Measurements from ENCODE around the gene CSTPP1. TPM values are rescaled to one million over a fixed set of nuclear protein-coding genes. Genes with fewer than 3 reads are reported as not detected.

CSTPP1 gene
- total RNA-seq, 2 donors from 2014 or later: 12.2 to 13.8 TPM

DNA sequence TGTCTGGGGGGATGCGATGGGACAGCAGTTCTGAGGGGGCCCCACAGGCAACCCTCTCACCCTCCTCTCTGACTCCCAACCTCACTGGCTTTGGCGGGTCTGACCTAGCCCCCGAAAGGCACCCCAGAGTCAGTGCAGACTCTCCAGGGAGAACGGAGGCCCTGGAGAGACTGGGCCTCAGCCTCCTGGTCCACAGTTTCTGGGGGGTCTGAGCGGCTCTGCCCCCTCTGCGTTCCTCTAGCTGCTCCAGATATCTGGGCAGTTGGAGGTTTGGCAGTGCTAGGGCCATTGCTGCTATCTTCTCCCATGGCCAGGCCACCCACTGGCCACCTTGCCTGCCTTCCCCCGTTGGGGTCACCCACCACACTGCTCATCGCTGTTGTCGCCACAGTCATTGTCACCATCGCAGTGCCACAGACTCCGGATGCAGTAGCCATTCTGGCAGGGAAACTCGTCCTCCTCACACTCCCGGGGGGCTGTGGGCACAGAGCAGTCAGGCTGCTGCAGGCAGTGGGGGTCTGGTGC, 37.0 kb upstream of the CSTPP1 start:
- no peak overlapping the region for H3K4me3 Mint-ChIP-seq
- no peaks in the 10 kb centered on the region for H3K36me3 Mint-ChIP-seq (ENCODE audit: low read depth)
- peaks cover 3% of the 10 kb centered on the region for H3K4me1 Mint-ChIP-seq
- H3K27ac Mint-ChIP-seq: no peak overlapping the region
- DNase-seq (no peak), ATAC-seq (no peak)
- no peaks in the 10 kb centered on the region for H3K9me3 ChIP-seq (ENCODE audit: control insufficient read depth, low read length, poor library complexity, severe bottlenecking)
- no peaks in the 10 kb centered on the region for H3K27me3 Mint-ChIP-seq

- Mint-ChIP-seq H3K27ac (no peak overlapping the region), H3K36me3 (ENCODE audit: low read depth) (no peaks in the 10 kb centered on the region), H3K4me3 (no peak overlapping the region), H3K27me3 (no peaks in the 10 kb centered on the region), H3K4me1 (peaks cover 3% of the 10 kb centered on the region)
- no peak for ATAC-seq
- H3K9me3 ChIP-seq (ENCODE audit: control insufficient read depth, low read length, poor library complexity, severe bottlenecking): no peaks in the 10 kb centered on the region
- no peak for DNase-seq
Measured at GRCh38 chr11:46900091-46900746, 36.3 kb upstream of the CSTPP1 start.

DNA sequence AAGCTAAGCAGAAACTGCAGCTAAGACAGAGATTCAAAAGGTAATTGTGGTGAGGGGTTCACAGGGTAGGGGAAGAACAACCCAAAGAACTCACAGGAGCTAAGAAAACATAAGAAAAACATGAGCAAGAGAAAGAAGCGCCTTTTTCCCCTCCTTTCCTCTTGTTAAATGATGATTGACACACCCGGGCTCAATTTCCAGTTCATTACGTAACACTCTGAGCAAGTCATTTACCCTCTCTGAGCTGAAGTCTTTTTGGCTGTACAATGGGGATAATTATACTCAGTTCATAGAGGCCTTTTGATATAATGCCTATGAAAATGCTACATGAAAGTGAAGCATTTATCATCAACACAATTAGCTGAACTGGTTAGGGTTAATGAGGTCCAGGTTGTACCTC, 35.4 kb upstream of the CSTPP1 start:
- peaks cover 3% of the 10 kb centered on the region for H3K4me1 Mint-ChIP-seq
- H3K4me3 Mint-ChIP-seq: no peak overlapping the region
- H3K27me3 Mint-ChIP-seq: no peaks in the 10 kb centered on the region
- DNase-seq: no peak
- no peak for ATAC-seq
- H3K36me3 Mint-ChIP-seq (ENCODE audit: low read depth): no peaks in the 10 kb centered on the region
- no peak overlapping the region for H3K27ac Mint-ChIP-seq
- no peaks in the 10 kb centered on the region for H3K9me3 ChIP-seq (ENCODE audit: control insufficient read depth, low read length, poor library complexity, severe bottlenecking)

DNA sequence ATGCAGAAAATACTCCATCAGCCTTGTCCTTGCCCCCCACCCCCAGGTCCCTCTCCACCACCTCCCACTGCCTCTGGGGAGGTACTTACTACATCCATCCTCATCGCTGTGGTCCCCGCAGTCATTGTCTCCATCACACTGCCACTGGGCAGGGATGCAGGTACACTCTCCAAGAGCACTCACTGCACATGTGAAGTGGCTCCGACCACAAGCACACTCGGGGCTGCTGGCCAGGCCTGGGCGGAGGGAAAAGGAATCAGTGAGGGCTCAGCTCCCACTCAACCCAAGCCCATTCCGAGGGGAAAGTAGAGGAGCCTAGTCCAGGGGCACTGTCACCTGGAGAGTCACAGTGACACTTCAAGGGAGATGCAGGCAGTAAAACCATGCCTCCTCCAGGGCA, 33.9 kb upstream of the CSTPP1 start:
- H3K4me3 Mint-ChIP-seq: no peak overlapping the region
- peaks cover 7% of the 10 kb centered on the region for H3K27me3 Mint-ChIP-seq
- no peak for DNase-seq
- H3K27ac Mint-ChIP-seq: no peak overlapping the region
- H3K9me3 ChIP-seq (ENCODE audit: control insufficient read depth, low read length, poor library complexity, severe bottlenecking): no peaks in the 10 kb centered on the region
- no peaks in the 10 kb centered on the region for H3K36me3 Mint-ChIP-seq (ENCODE audit: low read depth)
- H3K4me1 Mint-ChIP-seq: peaks cover 6% of the 10 kb centered on the region
- ATAC-seq: no peak

DNA sequence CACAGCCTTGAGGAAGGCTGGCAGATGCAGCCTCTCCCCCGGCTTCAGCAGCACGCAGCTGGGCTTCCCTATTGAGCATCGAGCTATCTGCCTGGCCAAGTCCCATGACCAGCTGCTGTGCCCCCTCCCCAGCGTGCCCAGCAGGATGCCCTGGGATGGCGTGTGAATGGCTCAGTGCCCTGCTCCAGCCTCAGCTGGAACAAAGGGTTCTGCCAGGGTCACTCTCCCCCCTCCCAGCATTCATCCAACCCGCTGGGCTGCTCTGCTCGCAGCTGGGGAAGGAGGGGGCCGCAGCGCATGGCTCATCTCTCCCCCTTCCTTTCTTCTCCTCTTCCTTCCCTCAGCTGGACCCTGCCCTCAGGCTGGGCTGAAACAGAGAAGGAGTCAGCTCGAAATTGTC, 32.7 kb upstream of the CSTPP1 start:
- no peak for ATAC-seq
- no peak for DNase-seq
- Mint-ChIP-seq H3K36me3 (ENCODE audit: low read depth) (no peaks in the 10 kb centered on the region), H3K27ac (no peak overlapping the region), H3K4me3 (no peak overlapping the region), H3K27me3 (peaks cover 8% of the 10 kb centered on the region), H3K4me1 (peaks cover 6% of the 10 kb centered on the region)
- no peaks in the 10 kb centered on the region for H3K9me3 ChIP-seq (ENCODE audit: control insufficient read depth, low read length, poor library complexity, severe bottlenecking)

- H3K27me3 Mint-ChIP-seq: peaks cover 18% of the 10 kb centered on the region
- H3K4me3 Mint-ChIP-seq: no peak overlapping the region
- no peak overlapping the region for H3K27ac Mint-ChIP-seq
- peaks cover 6% of the 10 kb centered on the region for H3K4me1 Mint-ChIP-seq
- no peaks in the 10 kb centered on the region for H3K9me3 ChIP-seq (ENCODE audit: control insufficient read depth, low read length, poor library complexity, severe bottlenecking)
- no peak for DNase-seq
- no peak for ATAC-seq
- no peaks in the 10 kb centered on the region for H3K36me3 Mint-ChIP-seq (ENCODE audit: low read depth)
Measured at GRCh38 chr11:46905806-46906205, 30.8 kb upstream of the CSTPP1 start.

DNA sequence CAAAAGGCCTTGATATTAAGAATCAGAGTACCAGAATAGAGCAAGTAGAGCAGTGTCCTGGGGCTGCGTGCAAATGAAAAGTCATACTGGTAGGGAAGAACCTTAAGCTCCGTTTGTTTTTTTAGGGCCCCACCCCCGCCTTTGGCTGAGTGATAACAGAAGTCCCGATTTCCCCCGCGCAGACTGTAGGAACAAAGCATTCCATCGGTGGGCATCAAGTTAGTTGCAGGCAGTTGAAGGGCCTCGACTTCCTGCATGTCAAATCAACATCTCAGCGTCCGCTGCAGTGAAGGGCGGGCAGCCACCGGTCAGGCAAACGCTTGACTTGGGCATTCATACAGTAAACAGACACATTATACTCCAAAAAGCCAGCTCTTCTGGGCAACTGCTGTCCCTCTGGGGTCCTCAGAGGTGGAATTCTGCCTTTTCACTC, 29.9 kb upstream of the CSTPP1 start:
- Mint-ChIP-seq H3K4me3 (no peak overlapping the region), H3K36me3 (ENCODE audit: low read depth) (no peaks in the 10 kb centered on the region), H3K4me1 (peaks cover 6% of the 10 kb centered on the region), H3K27ac (no peak overlapping the region), H3K27me3 (peaks cover 23% of the 10 kb centered on the region)
- ATAC-seq (no peak), DNase-seq (no peak)
- no peaks in the 10 kb centered on the region for H3K9me3 ChIP-seq (ENCODE audit: control insufficient read depth, low read length, poor library complexity, severe bottlenecking)

- peaks cover 6% of the 10 kb centered on the region for H3K4me1 Mint-ChIP-seq
- no peaks in the 10 kb centered on the region for H3K36me3 Mint-ChIP-seq (ENCODE audit: low read depth)
- H3K27me3 Mint-ChIP-seq: peaks cover 31% of the 10 kb centered on the region
- no peak overlapping the region for H3K4me3 Mint-ChIP-seq
- H3K27ac Mint-ChIP-seq: no peak overlapping the region
- DNase-seq (no peak), ATAC-seq (no peak)
- no peaks in the 10 kb centered on the region for H3K9me3 ChIP-seq (ENCODE audit: control insufficient read depth, low read length, poor library complexity, severe bottlenecking)
Measured at GRCh38 chr11:46907606-46908005, 29.0 kb upstream of the CSTPP1 start.

- Mint-ChIP-seq H3K27ac (no peak overlapping the region), H3K36me3 (ENCODE audit: low read depth) (no peaks in the 10 kb centered on the region), H3K27me3 (peaks cover 72% of the 10 kb centered on the region), H3K4me3 (no peak overlapping the region), H3K4me1 (peaks cover 7% of the 10 kb centered on the region)
- no peaks in the 10 kb centered on the region for H3K9me3 ChIP-seq (ENCODE audit: control insufficient read depth, low read length, poor library complexity, severe bottlenecking)
- ATAC-seq (no peak), DNase-seq (no peak)
Measured at GRCh38 chr11:46912526-46913150, 23.9 kb upstream of the CSTPP1 start.

DNA sequence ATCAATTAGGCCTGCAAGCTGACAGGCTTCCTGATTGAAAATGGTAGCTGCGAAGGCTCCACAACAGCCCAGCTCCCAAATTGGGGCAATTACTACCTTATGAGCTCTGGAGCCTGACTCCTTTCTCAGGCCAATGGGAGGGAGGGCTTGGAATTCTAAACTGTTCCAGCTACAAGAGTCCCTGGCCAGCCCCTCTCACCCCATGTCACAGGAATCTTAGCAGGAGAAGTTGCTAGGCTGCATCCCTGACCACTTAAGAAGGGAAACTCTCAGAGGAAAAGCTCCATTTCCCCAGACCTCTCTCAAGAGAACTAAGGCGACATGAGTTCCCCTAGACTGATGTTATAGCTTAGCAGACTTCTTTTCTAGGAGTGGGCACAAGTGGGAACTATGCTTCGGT, 23.1 kb upstream of the CSTPP1 start:
- DNase-seq: no peak
- H3K27ac Mint-ChIP-seq: no peak overlapping the region
- peaks cover 72% of the 10 kb centered on the region for H3K27me3 Mint-ChIP-seq
- H3K36me3 Mint-ChIP-seq (ENCODE audit: low read depth): no peaks in the 10 kb centered on the region
- peaks cover 7% of the 10 kb centered on the region for H3K4me1 Mint-ChIP-seq
- H3K4me3 Mint-ChIP-seq: no peak overlapping the region
- no peak for ATAC-seq
- no peaks in the 10 kb centered on the region for H3K9me3 ChIP-seq (ENCODE audit: control insufficient read depth, low read length, poor library complexity, severe bottlenecking)

DNA sequence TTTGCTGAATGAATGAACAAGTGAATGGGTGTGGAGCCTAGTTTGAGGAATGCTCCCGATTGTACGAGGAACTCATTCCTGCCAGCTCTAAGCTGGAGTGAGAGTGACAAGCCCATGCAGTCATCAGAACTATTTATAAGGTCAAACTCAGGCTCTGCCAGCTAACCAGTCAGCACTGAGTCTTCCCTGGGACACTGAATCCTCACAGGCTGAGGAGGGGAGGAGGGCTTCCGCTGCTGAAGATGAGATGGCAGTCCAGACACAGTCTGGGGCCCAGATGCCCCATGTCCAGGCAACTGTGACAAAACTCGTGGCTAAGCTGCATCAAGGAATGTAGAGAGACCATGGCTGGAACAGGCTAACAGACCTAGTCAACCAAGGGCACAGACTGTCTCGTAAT, 22.2 kb upstream of the CSTPP1 start:
- peaks cover 14% of the 10 kb centered on the region for H3K4me1 Mint-ChIP-seq
- H3K9me3 ChIP-seq (ENCODE audit: control insufficient read depth, low read length, poor library complexity, severe bottlenecking): no peaks in the 10 kb centered on the region
- DNase-seq (no peak), ATAC-seq (no peak)
- no peak overlapping the region for H3K4me3 Mint-ChIP-seq
- peaks cover 3% of the 10 kb centered on the region for H3K36me3 Mint-ChIP-seq (ENCODE audit: low read depth)
- H3K27me3 Mint-ChIP-seq: peaks cover 75% of the 10 kb centered on the region
- H3K27ac Mint-ChIP-seq: no peak overlapping the region

- ATAC-seq (no peak), DNase-seq (no peak)
- no peaks in the 10 kb centered on the region for H3K9me3 ChIP-seq (ENCODE audit: control insufficient read depth, low read length, poor library complexity, severe bottlenecking)
- Mint-ChIP-seq H3K27me3 (peaks cover 78% of the 10 kb centered on the region), H3K4me1 (peaks cover 20% of the 10 kb centered on the region), H3K4me3 (no peak overlapping the region), H3K36me3 (ENCODE audit: low read depth) (peaks cover 5% of the 10 kb centered on the region), H3K27ac (no peak overlapping the region)
Measured at GRCh38 chr11:46914910-46915309, 21.7 kb upstream of the CSTPP1 start.

DNA sequence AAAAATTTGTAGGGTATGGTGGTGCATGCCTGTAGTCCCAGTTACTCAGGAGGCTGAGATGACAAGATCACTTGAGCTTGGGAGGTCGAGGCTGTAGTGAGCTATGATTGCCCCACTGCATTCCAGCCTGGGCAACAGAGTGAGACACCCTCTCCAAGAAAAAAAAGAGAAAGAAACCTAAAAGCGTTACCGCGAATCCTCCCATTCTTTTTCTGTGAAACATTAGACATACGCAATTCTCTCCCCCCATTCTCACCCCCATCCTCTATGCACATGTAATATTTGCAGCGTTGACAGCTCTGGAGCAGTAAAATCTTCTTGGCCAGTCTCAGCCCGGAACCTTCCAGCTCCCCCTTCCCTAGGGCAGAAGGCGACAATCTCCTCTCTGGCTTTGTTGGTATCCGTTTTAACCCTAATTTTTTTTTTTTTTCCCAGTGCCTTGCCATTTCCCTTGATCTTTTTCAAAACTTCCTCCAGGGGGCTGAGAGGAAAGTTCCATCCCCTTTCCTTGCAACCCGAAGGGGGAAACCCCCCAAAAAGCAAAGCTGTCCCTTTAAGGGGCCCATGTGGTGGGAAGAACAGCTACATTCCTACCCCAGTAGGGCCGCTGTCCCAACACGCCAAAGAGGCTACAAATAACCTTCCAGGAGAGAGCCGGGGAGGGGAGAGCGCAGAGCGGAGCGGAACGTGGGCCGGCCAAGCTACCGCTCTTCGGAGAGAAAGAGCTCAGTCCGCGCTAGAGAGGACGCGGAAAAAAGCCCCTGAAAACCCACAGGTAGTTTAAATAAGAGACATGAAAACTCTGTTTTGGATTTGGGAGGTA, 20.1 kb upstream of the CSTPP1 start:
- H3K9me3 ChIP-seq (ENCODE audit: control insufficient read depth, low read length, poor library complexity, severe bottlenecking): no peaks in the 10 kb centered on the region
- peak overlapping the region; percentile 16 for H3K27ac Mint-ChIP-seq
- H3K36me3 Mint-ChIP-seq (ENCODE audit: low read depth): peaks cover 5% of the 10 kb centered on the region
- DNase-seq (no peak), ATAC-seq (peak; percentile 54)
- H3K4me1 Mint-ChIP-seq: peaks cover 21% of the 10 kb centered on the region
- peaks cover 75% of the 10 kb centered on the region for H3K27me3 Mint-ChIP-seq
- peak overlapping the region; percentile 88 for H3K4me3 Mint-ChIP-seq
